Mesothelial cell of epicardium (in vitro differentiated cells): ENCODE measurements around the gene DYNC1LI1. TPM values are rescaled to one million over a fixed set of nuclear protein-coding genes. Genes with fewer than 3 reads are reported as not detected.
"Not testable (repeated sequence)": the region's sequence is repeated elsewhere in the genome, so short reads cannot be mapped to it uniquely, and the experiment has no call there.

Experiments
- DNase-seq, 2 experiments: peaks; one replicate each; pipeline ENCODE4 v3.0.0; 2021; ENCODE audit warnings: low spot score in 2 of 2; ENCODE audit not compliant: unreplicated experiment in 2 of 2
- H3K27ac Mint-ChIP-seq: 2 replicates; pipeline ENCODE4 v1.8.0; 2021; ENCODE audit warnings: mixed read lengths
- H3K27me3 Mint-ChIP-seq: 2 replicates; pipeline ENCODE4 v1.8.0; 2021; ENCODE audit warnings: low read depth, mixed read lengths
- H3K36me3 Mint-ChIP-seq: 2 replicates; pipeline ENCODE4 v1.8.0; 2021; ENCODE audit warnings: mixed read lengths
- H3K4me1 Mint-ChIP-seq: 2 replicates; pipeline ENCODE4 v1.8.0; 2021; ENCODE audit warnings: mixed read lengths
- H3K4me3 Mint-ChIP-seq: 2 replicates; pipeline ENCODE4 v1.8.0; 2021; ENCODE audit warnings: mild to moderate bottlenecking, moderate library complexity, mixed read lengths
- H3K9me3 Mint-ChIP-seq: 2 replicates; pipeline ENCODE4 v1.8.0; 2021; ENCODE audit warnings: mixed read lengths
- total RNA-seq: library from RNA; stranded (reverse); gene quantifications from 3 replicates; pipeline ENCODE4 v1.2.1, GENCODE V29; 2021
- TF ChIP-seq, protein P1 (sequence below): fragments of 200-600 bp; sonication (generic); IDR thresholded peaks from one replicate; pipeline ENCODE4 v1.5.0; 2021; ENCODE audit warnings: antibody characterized with exemption; ENCODE audit not compliant: unreplicated experiment

Gene DYNC1LI1
- total RNA-seq, 1 donor from 2014 or later = 22.3 TPM

DNA sequence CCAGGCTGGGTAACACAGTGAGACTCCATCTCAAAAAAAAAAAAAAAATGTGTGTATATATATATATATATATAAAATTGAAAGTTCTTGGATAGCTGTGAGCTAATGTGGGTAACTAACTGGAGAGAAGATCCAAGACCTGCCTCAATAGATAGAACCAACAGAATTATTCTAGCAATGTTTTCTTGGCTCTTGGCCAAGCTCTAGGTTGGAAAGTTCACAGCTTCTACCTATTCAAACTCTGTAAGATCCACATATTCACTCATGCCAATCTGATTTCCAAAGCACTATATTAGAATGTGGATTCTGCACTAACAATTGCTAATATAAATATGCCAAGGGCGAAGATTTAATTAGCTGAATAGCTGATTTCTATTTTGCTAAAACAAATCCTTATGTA lies 38.2 kb downstream of the DYNC1LI1 start:
- Mint-ChIP-seq H3K27me3 (no peaks in the 10 kb centered on the region), H3K27ac (no peak overlapping the region), H3K9me3 (peaks cover under 1% of the 10 kb centered on the region), H3K4me1 (peaks cover 7% of the 10 kb centered on the region), H3K36me3 (peaks cover 21% of the 10 kb centered on the region), H3K4me3 (no peak overlapping the region)
- no peak for DNase-seq
- TF ChIP-seq, protein P1, sequence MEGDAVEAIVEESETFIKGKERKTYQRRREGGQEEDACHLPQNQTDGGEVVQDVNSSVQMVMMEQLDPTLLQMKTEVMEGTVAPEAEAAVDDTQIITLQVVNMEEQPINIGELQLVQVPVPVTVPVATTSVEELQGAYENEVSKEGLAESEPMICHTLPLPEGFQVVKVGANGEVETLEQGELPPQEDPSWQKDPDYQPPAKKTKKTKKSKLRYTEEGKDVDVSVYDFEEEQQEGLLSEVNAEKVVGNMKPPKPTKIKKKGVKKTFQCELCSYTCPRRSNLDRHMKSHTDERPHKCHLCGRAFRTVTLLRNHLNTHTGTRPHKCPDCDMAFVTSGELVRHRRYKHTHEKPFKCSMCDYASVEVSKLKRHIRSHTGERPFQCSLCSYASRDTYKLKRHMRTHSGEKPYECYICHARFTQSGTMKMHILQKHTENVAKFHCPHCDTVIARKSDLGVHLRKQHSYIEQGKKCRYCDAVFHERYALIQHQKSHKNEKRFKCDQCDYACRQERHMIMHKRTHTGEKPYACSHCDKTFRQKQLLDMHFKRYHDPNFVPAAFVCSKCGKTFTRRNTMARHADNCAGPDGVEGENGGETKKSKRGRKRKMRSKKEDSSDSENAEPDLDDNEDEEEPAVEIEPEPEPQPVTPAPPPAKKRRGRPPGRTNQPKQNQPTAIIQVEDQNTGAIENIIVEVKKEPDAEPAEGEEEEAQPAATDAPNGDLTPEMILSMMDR = no peak

GRCh38 chr3:32531010-32531647 lies 39.5 kb downstream of the DYNC1LI1 start:
- peaks cover 4% of the 10 kb centered on the region for H3K9me3 Mint-ChIP-seq
- H3K4me1 Mint-ChIP-seq = peaks cover 7% of the 10 kb centered on the region
- H3K36me3 Mint-ChIP-seq = peaks cover 29% of the 10 kb centered on the region
- TF ChIP-seq, protein P1 = no peak
- no peak overlapping the region for H3K4me3 Mint-ChIP-seq
- no peak for DNase-seq
- H3K27ac Mint-ChIP-seq = no peak overlapping the region
- H3K27me3 Mint-ChIP-seq = no peaks in the 10 kb centered on the region

- no peak overlapping the region for H3K4me3 Mint-ChIP-seq
- peaks cover 2% of the 10 kb centered on the region for H3K4me1 Mint-ChIP-seq
- TF ChIP-seq, protein P1 = no peak
Observed at GRCh38 chr3:32525720-32526119, 44.9 kb downstream of the DYNC1LI1 start.

GRCh38 chr3:32522682-32523081 lies 48.0 kb downstream of the DYNC1LI1 start:
- Mint-ChIP-seq H3K36me3 (peaks cover 39% of the 10 kb centered on the region), H3K9me3 (peaks cover 16% of the 10 kb centered on the region), H3K4me1 (peaks cover 2% of the 10 kb centered on the region), H3K27ac (peak overlapping the region; percentile 70), H3K4me3 (no peak overlapping the region), H3K27me3 (no peaks in the 10 kb centered on the region)
- DNase-seq = no peak
- TF ChIP-seq, protein P1 = no peak

More at GRCh38 chr3:32525720-32526119, 44.9 kb downstream of the DYNC1LI1 start:
- no peak overlapping the region for H3K27ac Mint-ChIP-seq
- no peak for DNase-seq
- peaks cover 12% of the 10 kb centered on the region for H3K9me3 Mint-ChIP-seq
- no peaks in the 10 kb centered on the region for H3K27me3 Mint-ChIP-seq
- peaks cover 39% of the 10 kb centered on the region for H3K36me3 Mint-ChIP-seq

GRCh38 chr3:32518921-32519320 lies 51.7 kb downstream of the DYNC1LI1 start:
- H3K36me3 Mint-ChIP-seq = peaks cover 19% of the 10 kb centered on the region
- not testable (repeated sequence) for DNase-seq, H3K27me3 Mint-ChIP-seq, H3K4me3 Mint-ChIP-seq, H3K4me1 Mint-ChIP-seq, H3K27ac Mint-ChIP-seq
- H3K9me3 Mint-ChIP-seq = peaks cover 12% of the 10 kb centered on the region

DNA sequence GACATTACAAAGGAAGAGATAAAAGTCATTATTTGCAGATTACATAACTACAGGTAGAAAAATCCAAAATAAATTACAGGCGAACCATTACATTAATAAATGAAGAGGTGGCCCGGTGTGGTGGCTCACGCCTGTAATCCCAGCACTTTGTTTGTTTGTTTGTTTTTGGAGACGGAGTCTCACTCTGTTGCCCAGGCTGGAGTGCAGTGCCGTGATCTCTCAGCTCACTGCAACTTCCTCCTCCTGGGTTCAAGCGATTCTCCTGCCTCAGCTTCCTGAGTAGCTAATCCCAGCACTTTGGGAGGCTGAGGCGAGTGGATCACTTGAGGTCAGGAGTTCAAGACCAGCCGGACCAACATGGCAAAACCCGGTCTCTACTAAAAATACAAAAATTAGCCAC lies 53.9 kb downstream of the DYNC1LI1 start:
- not testable (repeated sequence) for DNase-seq, H3K4me3 Mint-ChIP-seq, H3K4me1 Mint-ChIP-seq, H3K27ac Mint-ChIP-seq, H3K36me3 Mint-ChIP-seq, H3K27me3 Mint-ChIP-seq, H3K9me3 Mint-ChIP-seq

GRCh38 chr3:32511005-32511404 lies 59.7 kb downstream of the DYNC1LI1 start:
- Mint-ChIP-seq H3K27ac (no peak overlapping the region), H3K36me3 (no peaks in the 10 kb centered on the region), H3K4me3 (no peak overlapping the region), H3K27me3 (no peaks in the 10 kb centered on the region), H3K4me1 (no peaks in the 10 kb centered on the region), H3K9me3 (no peaks in the 10 kb centered on the region)
- TF ChIP-seq, protein P1 = no peak
- no peak for DNase-seq
